Stimulated activated CD8-positive, alpha-beta memory T cell treated with anti-CD3 and anti-CD28 coated beads, Interleukin-2, amount 100 ng/mL, for 48 hours (primary cell): ENCODE measurements around the gene FBN1.

ENCODE experiments used
- DNase-seq, 2 donors: peaks; one replicate each; pipeline ENCODE4 v3.0.0-alpha.2; 2020; ENCODE audit warnings: low read depth in 2 of 2

FBN1 gene

GRCh38 chr15:48514103-48514816, 131.2 kb downstream of the FBN1 start:
- DNase-seq: no peak

GRCh38 chr15:48510976-48511375, 134.5 kb downstream of the FBN1 start:
- no peak for DNase-seq

- no peak for DNase-seq
Measured at GRCh38 chr15:48507416-48508065, 138.0 kb downstream of the FBN1 start.

- no peak for DNase-seq
Measured at GRCh38 chr15:48505067-48505466, 140.4 kb downstream of the FBN1 start.

- DNase-seq: no peak
Measured at GRCh38 chr15:48501208-48501607, 144.3 kb downstream of the FBN1 start.

GRCh38 chr15:48500595-48500994, 144.9 kb downstream of the FBN1 start:
- no peak for DNase-seq

- DNase-seq: no peak
Measured at GRCh38 chr15:48499978-48500377, 145.5 kb downstream of the FBN1 start.

GRCh38 chr15:48498828-48499227, 146.7 kb downstream of the FBN1 start:
- no peak for DNase-seq

GRCh38 chr15:48494631-48495030, 150.9 kb downstream of the FBN1 start:
- no peak for DNase-seq

- DNase-seq: no peak
Measured at GRCh38 chr15:48493763-48494225, 151.7 kb downstream of the FBN1 start.

- no peak for DNase-seq
Measured at GRCh38 chr15:48493084-48493762, 152.3 kb downstream of the FBN1 start.

GRCh38 chr15:48486228-48486627, 159.3 kb downstream of the FBN1 start:
- DNase-seq: no peak

GRCh38 chr15:48481802-48482201, 163.7 kb downstream of the FBN1 start:
- DNase-seq: no peak

- DNase-seq: no peak
Measured at GRCh38 chr15:48479751-48480150, 165.8 kb downstream of the FBN1 start.

- DNase-seq: no peak
Measured at GRCh38 chr15:48478581-48478980, 166.9 kb downstream of the FBN1 start.

- no peak for DNase-seq
Measured at GRCh38 chr15:48477795-48478360, 167.6 kb downstream of the FBN1 start.

GRCh38 chr15:48475600-48476395, 169.7 kb downstream of the FBN1 start:
- no peak for DNase-seq

- no peak for DNase-seq
Measured at GRCh38 chr15:48473667-48474066, 171.8 kb downstream of the FBN1 start.

GRCh38 chr15:48472756-48473155, 172.8 kb downstream of the FBN1 start:
- no peak for DNase-seq

GRCh38 chr15:48471073-48471472, 174.4 kb downstream of the FBN1 start:
- no peak for DNase-seq

GRCh38 chr15:48470096-48470495, 175.4 kb downstream of the FBN1 start:
- DNase-seq: no peak

GRCh38 chr15:48469681-48470080, 175.8 kb downstream of the FBN1 start:
- DNase-seq: no peak
